Endometrium (tissue), 2 donors: ENCODE data around the gene ELL.

ENCODE experiments used
- FAIRE-seq: peaks from 2 replicates; lab custom pipeline; 2012; peaks lifted over from hg19 to GRCh38; lab: Jason Lieb, UNC
- donor health status: control.
- donor health status: control.

Gene ELL

GRCh38 chr19:18396471-18397241 lies 125.2 kb downstream of the ELL start:
- FAIRE-seq: no peak

DNA sequence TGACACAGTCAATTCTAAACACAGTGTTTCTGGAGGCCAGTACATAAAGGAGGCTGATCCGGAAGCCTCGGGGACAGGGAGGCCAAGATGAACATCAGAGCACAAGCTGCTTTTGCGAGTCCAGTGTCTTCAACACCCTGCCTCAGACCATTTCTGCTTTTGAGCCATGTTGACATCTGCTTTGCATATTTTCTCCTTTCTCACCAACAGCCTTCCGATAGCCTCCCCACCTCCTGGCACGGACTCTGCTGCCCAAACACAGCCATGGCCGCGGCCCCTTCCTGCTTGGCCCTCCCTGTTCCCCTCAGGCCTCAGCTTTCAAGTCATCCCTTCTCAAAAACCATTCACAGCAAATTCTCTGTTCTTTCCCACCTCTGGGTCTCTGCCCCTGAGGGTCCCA lies 128.0 kb downstream of the ELL start:
- no peak for FAIRE-seq

GRCh38 chr19:18392926-18393325 lies 128.9 kb downstream of the ELL start:
- no peak for FAIRE-seq
